GM12891 (cell line): Measurements from ENCODE around the gene KCNH1.

Experiments used
- DNase-seq: peaks from one replicate; pipeline ENCODE4 v3.0.0; 2011; ENCODE audit warnings: low spot score; ENCODE audit not compliant: insufficient read length
- FAIRE-seq: peaks from 2 replicates; lab custom pipeline; 2011; peaks lifted over from hg19 to GRCh38; lab: Jason Lieb, UNC
- PAX5 ChIP-seq: IDR thresholded peaks from 2 replicates; pipeline ENCODE4 v1.6.1; 2011; ENCODE audit warnings: low read length, moderate library complexity, mild to moderate bottlenecking; ENCODE audit not compliant: insufficient read depth, severe bottlenecking
- POLR2A ChIP-seq: IDR thresholded peaks from 2 replicates; pipeline ENCODE4 v1.6.1; 2011; ENCODE audit warnings: low read depth, low read length, control low read depth
- POLR2AphosphoS5 ChIP-seq: IDR thresholded peaks from 2 replicates; pipeline ENCODE4 v1.6.1; 2011; ENCODE audit warnings: low read depth, low read length, control low read depth
- POU2F2 ChIP-seq: IDR thresholded peaks from 2 replicates; pipeline ENCODE4 v1.6.1; 2011; ENCODE audit warnings: low read depth, mild to moderate bottlenecking, control low read depth, low read length, moderate library complexity
- SPI1 ChIP-seq: IDR thresholded peaks from 2 replicates; pipeline ENCODE4 v1.6.1; 2011; ENCODE audit warnings: low read depth, low read length, control low read depth
- TAF1 ChIP-seq: IDR thresholded peaks from 2 replicates; pipeline ENCODE4 v1.6.1; 2011; ENCODE audit warnings: low read depth, low read length, control low read depth

Gene KCNH1

GRCh38 chr1:211037095-211037494 is 96.9 kb downstream of the KCNH1 start:
- DNase-seq, result no peak
- TF ChIP-seq TAF1, result no peak
- no peak for TF ChIP-seq SPI1
- no peak for TF ChIP-seq POU2F2
- TF ChIP-seq POLR2A, result no peak
- no peak for TF ChIP-seq POLR2AphosphoS5
- TF ChIP-seq PAX5, result no peak
- FAIRE-seq, result no peak

DNA sequence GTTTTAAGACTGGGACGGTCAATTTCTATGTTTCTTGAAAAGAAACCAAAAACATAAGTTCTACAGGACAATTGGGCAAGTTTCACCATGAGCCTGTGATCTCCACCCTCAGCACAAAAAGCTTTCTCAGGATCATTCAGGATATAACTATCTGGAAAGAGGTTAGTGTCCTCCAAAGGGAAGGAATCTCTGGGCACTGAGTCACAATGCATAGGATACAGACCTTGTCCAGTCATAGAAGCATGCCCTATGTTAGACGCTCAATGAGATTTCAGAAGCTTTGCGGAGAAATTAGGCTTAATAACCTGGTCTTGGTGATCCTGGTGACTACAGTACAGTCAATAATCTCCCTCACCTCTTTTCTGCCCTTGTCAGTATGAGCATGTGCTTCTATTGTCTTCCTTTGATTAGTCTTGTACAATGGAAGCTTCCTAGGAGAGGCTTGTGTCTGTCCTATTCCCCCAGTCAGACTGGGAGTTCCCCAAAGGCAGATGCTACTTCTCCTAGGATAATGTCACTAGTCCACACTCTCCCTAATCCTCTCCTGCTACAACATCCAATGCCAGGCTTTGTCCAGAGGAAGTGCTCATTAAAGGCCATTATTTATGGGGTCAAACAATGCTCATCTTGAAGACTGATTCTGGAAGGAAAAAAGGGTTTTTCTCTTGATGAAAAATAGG is 97.4 kb downstream of the KCNH1 start:
- TF ChIP-seq SPI1, result no peak
- no peak for TF ChIP-seq PAX5
- no peak for TF ChIP-seq POLR2AphosphoS5
- no peak for TF ChIP-seq TAF1
- TF ChIP-seq POLR2A, result no peak
- TF ChIP-seq POU2F2, result no peak
- DNase-seq, result no peak
- no peak for FAIRE-seq

DNA sequence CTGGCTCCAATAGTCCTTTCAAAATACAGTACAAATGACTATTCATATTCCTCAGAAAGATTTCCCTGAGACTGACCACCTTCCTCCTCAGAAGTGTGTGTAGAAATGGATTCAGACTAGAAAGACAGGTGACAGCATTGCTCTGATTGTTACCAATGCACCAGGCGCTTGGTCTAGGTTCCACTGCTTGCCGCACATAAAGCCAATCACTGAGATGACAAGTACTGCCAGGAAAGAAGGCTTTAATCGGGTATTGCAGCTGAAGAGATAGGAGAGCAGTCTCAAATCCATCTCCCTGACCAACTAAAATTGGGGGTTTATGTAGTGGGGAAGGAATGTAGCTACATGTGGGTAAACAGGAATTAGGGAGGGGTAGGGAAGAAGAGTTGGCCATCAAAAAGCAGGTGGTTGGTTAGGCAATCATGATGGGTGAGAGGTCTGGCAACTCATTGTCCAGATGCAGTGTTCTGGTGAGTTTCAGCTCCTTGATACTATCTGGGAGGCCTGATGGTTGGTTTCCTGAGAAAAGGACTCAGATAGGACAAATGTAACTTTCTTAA is 98.0 kb downstream of the KCNH1 start:
- FAIRE-seq, result no peak
- DNase-seq, result no peak
- TF ChIP-seq POLR2A (no peak), POLR2AphosphoS5 (no peak), TAF1 (no peak)

- TF ChIP-seq POU2F2 (no peak), POLR2AphosphoS5 (no peak), TAF1 (no peak), PAX5 (no peak), SPI1 (no peak), POLR2A (no peak)
- FAIRE-seq, result no peak
- no peak for DNase-seq
Measured at GRCh38 chr1:211033921-211034525, 99.9 kb downstream of the KCNH1 start.

GRCh38 chr1:211024901-211025300 is 109.0 kb downstream of the KCNH1 start:
- DNase-seq (no peak), FAIRE-seq (no peak)

DNA sequence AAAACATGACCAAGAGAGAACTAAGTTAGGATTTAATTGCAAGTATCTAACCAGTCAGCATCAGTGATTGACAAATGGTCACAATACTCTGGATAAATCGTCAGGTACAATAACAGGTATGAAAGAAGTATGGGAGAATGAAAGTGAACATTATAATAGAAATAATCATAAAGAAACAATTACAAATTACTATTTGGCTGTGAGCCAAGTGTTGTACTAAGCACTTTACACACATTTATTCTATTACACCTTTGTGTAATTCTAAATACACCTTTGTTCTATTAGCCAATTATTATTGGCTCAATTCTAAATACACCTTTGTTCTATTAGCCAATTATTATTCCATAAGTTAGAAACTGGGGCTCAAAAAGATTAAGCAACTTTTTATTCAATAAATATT is 114.7 kb downstream of the KCNH1 start:
- TF ChIP-seq TAF1, result no peak
- no peak for TF ChIP-seq SPI1
- TF ChIP-seq PAX5, result no peak
- TF ChIP-seq POU2F2, result no peak
- TF ChIP-seq POLR2A, result no peak
- TF ChIP-seq POLR2AphosphoS5, result no peak
- FAIRE-seq, result no peak

More at GRCh38 chr1:211024901-211025300, 109.0 kb downstream of the KCNH1 start:
- no peak for TF ChIP-seq POLR2AphosphoS5
- no peak for TF ChIP-seq POU2F2
- no peak for TF ChIP-seq POLR2A
- TF ChIP-seq TAF1, result no peak
- no peak for TF ChIP-seq SPI1
- TF ChIP-seq PAX5, result no peak

DNA sequence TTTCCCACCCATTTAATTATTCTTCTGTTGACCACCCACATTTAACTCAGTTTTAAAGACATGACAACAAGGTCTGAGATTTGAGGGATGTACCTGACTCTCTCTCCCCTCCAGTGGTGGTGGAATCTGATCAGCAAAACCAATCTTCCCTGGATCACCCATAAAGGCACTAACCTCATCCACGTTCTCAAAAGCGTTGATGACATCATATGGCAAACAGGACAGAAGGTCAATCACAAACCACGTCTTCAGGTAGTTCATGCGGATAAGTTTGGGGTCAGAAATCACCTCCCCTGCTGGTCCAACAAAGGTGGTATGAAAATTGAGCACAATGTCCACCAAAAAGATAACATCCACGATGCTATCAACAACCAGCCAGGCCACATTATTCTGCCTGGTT is 115.3 kb downstream of the KCNH1 start:
- TF ChIP-seq SPI1 (no peak), POU2F2 (no peak), PAX5 (no peak), POLR2AphosphoS5 (no peak), TAF1 (no peak)
- FAIRE-seq (no peak), DNase-seq (no peak)

More for the DNA sequence above, 114.7 kb downstream of the KCNH1 start:
- no peak for DNase-seq

DNA sequence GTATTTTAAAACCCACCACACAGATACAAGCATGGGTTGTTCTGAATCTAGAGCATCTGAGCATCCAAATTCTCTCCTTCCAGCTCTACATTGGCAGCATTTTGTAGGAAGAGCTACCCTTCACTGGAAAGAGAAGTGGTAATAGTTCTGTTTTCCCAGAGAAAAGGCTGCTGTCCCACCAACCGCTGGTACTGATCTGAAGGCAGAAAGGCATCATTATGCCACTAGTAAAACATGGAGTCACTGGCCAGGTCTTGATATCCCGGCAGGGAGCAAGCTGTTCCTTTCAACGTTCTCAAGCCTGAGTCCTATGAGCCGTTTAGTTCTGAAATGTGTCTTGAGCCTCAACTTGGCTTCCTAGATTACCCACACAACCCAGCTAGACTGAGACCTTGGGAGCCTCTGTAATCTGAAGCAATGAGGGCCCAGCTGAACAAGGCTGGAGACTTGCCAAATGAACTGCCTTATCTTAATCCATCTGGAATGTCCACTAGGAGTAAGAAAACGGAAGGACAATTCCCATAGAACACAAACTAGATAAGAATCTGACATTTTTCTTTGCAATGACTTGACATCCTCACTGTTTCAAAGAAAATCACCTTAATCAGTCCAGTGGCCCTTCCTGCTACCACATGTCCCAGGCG is 116.8 kb downstream of the KCNH1 start:
- TF ChIP-seq SPI1 (no peak), POU2F2 (no peak), POLR2AphosphoS5 (no peak), POLR2A (no peak), PAX5 (no peak), TAF1 (no peak)
- no peak for DNase-seq
- FAIRE-seq, result no peak

GRCh38 chr1:211014275-211014674 is 119.7 kb downstream of the KCNH1 start:
- FAIRE-seq (no peak), DNase-seq (no peak)
- no peak for TF ChIP-seq POLR2AphosphoS5
- no peak for TF ChIP-seq PAX5
- TF ChIP-seq POU2F2, result no peak
- TF ChIP-seq TAF1, result no peak
- TF ChIP-seq POLR2A, result no peak
- TF ChIP-seq SPI1, result no peak
